HepG2 (cell line): ENCODE measurements around the gene DDAH2. TPM values are rescaled to one million over a fixed set of nuclear protein-coding genes. Genes with fewer than 3 reads are reported as not detected.
A peak's percentile ranks its signal among the peaks of the same experiment; 100 is the strongest.

Source experiments
- AKAP8 ChIP-seq: sonication (generic); formaldehyde crosslinking; IDR thresholded peaks from 2 replicates; pipeline ENCODE4 v1.5.1; 2020; ENCODE audit warnings: mild to moderate bottlenecking, missing genetic modification reagents
- ATF1 ChIP-seq: IDR thresholded peaks from 2 replicates; pipeline ENCODE4 v1.6.1; 2016; ENCODE audit warnings: mild to moderate bottlenecking, control low read depth
- CENPT ChIP-seq: sonication (generic); formaldehyde crosslinking; IDR thresholded peaks from 2 replicates; pipeline ENCODE4 v1.8.0; 2022; ENCODE audit warnings: low read depth, mild to moderate bottlenecking, moderate library complexity, missing genetic modification reagents
- GLI4 ChIP-seq: sonication (generic); formaldehyde crosslinking; IDR thresholded peaks from 2 replicates; pipeline ENCODE4 v1.5.1; 2020; ENCODE audit warnings: missing genetic modification reagents, mild to moderate bottlenecking, moderate library complexity, borderline replicate concordance
- HOXA5 ChIP-seq: sonication (generic); formaldehyde crosslinking; IDR thresholded peaks from 2 replicates; pipeline ENCODE4 v1.4.0; 2020; ENCODE audit warnings: missing genetic modification reagents
- RCOR2 ChIP-seq: IDR thresholded peaks from 2 replicates; pipeline ENCODE4 v1.6.1; 2016; ENCODE audit warnings: missing biosample characterization, missing genetic modification reagents
- SMARCE1 ChIP-seq: fragments of 450-650 bp; IDR thresholded peaks from 2 replicates; pipeline ENCODE4 v1.6.1; 2017; ENCODE audit warnings: borderline replicate concordance
- TCF12 ChIP-seq, 2 experiments: fragments of 450-650 bp in 1 of 2; sonication (generic) in 1 of 2; formaldehyde crosslinking in 1 of 2; IDR thresholded peaks; 2 replicates each; pipeline versions ENCODE4 v1.6.1 to v1.8.0; 2017 to 2022; ENCODE audit warnings: antibody characterized with exemption in 1 of 2, mild to moderate bottlenecking in 1 of 2, missing genetic modification reagents in 1 of 2, moderate library complexity in 1 of 2
- ZNF337 ChIP-seq: sonication (generic); formaldehyde crosslinking; IDR thresholded peaks from 2 replicates; pipeline ENCODE4 v1.5.1; 2020; ENCODE audit warnings: missing genetic modification reagents, low read depth, mild to moderate bottlenecking, borderline replicate concordance
- ZNF367 ChIP-seq: sonication (generic); formaldehyde crosslinking; IDR thresholded peaks from 2 replicates; pipeline ENCODE4 v1.4.0; 2020; ENCODE audit warnings: missing genetic modification reagents, borderline replicate concordance
- ZNF7 ChIP-seq: IDR thresholded peaks from 2 replicates; pipeline ENCODE4 v1.6.1; 2016; ENCODE audit warnings: missing biosample characterization, missing genetic modification reagents
- ZNF709 ChIP-seq: sonication (generic); formaldehyde crosslinking; IDR thresholded peaks from 2 replicates; pipeline ENCODE4 v1.5.0; 2020; ENCODE audit warnings: mild to moderate bottlenecking, missing genetic modification reagents
- ZNF75D ChIP-seq: sonication (generic); formaldehyde crosslinking; IDR thresholded peaks from 2 replicates; pipeline ENCODE4 v1.8.1; 2023; ENCODE audit warnings: missing genetic modification reagents, mild to moderate bottlenecking, borderline replicate concordance
- ZSCAN29 ChIP-seq: sonication (generic); formaldehyde crosslinking; conservative IDR thresholded peaks from 2 replicates; pipeline ENCODE4 v1.4.0; 2020; ENCODE audit warnings: mild to moderate bottlenecking, missing genetic modification reagents
- polyA plus RNA-seq, 8 experiments: library from polyadenylated mRNA; depleted of rRNA in 3 of 8; stranded (reverse) in 7 of 8; unstranded in 1 of 8; fragments of >200 nt; fragmentation: Illumina TruSeq in 4 of 8; extraction: Trizol in 4 of 8; gene quantifications; 2 replicates each; pipeline versions ENCODE4 v1.2.1 to v1.2.3, GENCODE V29; 2011 to 2016; ENCODE audit warnings: low read depth in 4 of 8, missing spikeins in 1 of 8, mixed read lengths in 1 of 8; ENCODE audit not compliant: insufficient read depth in 1 of 8
- total RNA-seq, 5 experiments: library from RNA; depleted of rRNA; stranded (reverse); fragments of >200 nt; fragmentation: Illumina TruSeq; extraction: Trizol; gene quantifications; 2 replicates each; pipeline ENCODE4 v1.2.3, GENCODE V29; 2016; ENCODE audit warnings: low read depth in 1 of 5
- TF ChIP-seq, protein P1 (sequence below): sonication (generic); formaldehyde crosslinking; IDR thresholded peaks from 2 replicates; pipeline ENCODE4 v1.4.0; 2020; ENCODE audit warnings: mild to moderate bottlenecking, low read depth, missing genetic modification reagents
- TF ChIP-seq, protein P2 (sequence below): sonication (generic); formaldehyde crosslinking; IDR thresholded peaks from 2 replicates; pipeline ENCODE4 v1.5.0; 2020; ENCODE audit warnings: missing genetic modification reagents
- TF ChIP-seq, protein P3 (sequence below): sonication (generic); formaldehyde crosslinking; IDR thresholded peaks from 2 replicates; pipeline ENCODE4 v1.9.0; 2021; ENCODE audit warnings: missing genetic modification reagents, borderline replicate concordance
- TF ChIP-seq, protein P4 (sequence below): sonication (generic); formaldehyde crosslinking; IDR thresholded peaks from 2 replicates; pipeline ENCODE4 v1.4.0; 2020; ENCODE audit warnings: missing genetic modification reagents, borderline replicate concordance

Gene DDAH2
- total and polyA plus RNA-seq, 2 of the 13 experiments (the other 11 are each of a cell fraction or from before 2014, with no cell fraction given) = 16.4 to 21.1 TPM

GRCh38 chr6:31776989-31777666, 48.0 kb upstream of the DDAH2 start, which contains the start of gene VWA7 (continued):
- TF ChIP-seq, protein P1, sequence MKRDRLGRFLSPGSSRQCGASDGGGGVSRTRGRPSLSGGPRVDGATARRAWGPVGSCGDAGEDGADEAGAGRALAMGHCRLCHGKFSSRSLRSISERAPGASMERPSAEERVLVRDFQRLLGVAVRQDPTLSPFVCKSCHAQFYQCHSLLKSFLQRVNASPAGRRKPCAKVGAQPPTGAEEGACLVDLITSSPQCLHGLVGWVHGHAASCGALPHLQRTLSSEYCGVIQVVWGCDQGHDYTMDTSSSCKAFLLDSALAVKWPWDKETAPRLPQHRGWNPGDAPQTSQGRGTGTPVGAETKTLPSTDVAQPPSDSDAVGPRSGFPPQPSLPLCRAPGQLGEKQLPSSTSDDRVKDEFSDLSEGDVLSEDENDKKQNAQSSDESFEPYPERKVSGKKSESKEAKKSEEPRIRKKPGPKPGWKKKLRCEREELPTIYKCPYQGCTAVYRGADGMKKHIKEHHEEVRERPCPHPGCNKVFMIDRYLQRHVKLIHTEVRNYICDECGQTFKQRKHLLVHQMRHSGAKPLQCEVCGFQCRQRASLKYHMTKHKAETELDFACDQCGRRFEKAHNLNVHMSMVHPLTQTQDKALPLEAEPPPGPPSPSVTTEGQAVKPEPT (CRISPR knock-in tag) = no peak
- no peak; the same call in 1 of the 2 replicates for TF ChIP-seq ATF1
- TF ChIP-seq ZSCAN29 (CRISPR knock-in tag) = no peak
- TF ChIP-seq, protein P2, sequence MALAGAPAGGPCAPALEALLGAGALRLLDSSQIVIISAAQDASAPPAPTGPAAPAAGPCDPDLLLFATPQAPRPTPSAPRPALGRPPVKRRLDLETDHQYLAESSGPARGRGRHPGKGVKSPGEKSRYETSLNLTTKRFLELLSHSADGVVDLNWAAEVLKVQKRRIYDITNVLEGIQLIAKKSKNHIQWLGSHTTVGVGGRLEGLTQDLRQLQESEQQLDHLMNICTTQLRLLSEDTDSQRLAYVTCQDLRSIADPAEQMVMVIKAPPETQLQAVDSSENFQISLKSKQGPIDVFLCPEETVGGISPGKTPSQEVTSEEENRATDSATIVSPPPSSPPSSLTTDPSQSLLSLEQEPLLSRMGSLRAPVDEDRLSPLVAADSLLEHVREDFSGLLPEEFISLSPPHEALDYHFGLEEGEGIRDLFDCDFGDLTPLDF = no peak
- TF ChIP-seq, protein P3, sequence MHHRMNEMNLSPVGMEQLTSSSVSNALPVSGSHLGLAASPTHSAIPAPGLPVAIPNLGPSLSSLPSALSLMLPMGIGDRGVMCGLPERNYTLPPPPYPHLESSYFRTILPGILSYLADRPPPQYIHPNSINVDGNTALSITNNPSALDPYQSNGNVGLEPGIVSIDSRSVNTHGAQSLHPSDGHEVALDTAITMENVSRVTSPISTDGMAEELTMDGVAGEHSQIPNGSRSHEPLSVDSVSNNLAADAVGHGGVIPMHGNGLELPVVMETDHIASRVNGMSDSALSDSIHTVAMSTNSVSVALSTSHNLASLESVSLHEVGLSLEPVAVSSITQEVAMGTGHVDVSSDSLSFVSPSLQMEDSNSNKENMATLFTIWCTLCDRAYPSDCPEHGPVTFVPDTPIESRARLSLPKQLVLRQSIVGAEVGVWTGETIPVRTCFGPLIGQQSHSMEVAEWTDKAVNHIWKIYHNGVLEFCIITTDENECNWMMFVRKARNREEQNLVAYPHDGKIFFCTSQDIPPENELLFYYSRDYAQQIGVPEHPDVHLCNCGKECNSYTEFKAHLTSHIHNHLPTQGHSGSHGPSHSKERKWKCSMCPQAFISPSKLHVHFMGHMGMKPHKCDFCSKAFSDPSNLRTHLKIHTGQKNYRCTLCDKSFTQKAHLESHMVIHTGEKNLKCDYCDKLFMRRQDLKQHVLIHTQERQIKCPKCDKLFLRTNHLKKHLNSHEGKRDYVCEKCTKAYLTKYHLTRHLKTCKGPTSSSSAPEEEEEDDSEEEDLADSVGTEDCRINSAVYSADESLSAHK (CRISPR knock-in tag) = no peak
- no peak for TF ChIP-seq ZNF337 (CRISPR knock-in tag)
- no peak for TF ChIP-seq RCOR2 (CRISPR knock-in tag)
- no peak for TF ChIP-seq TCF12 (IDR thresholded peaks at IDR 0.05)
- 0 out of 2 replicates have a peak, but pooled peaks have one; percentile 64 for TF ChIP-seq TCF12 (CRISPR knock-in tag; IDR thresholded peaks at IDR 0.05)
- TF ChIP-seq ZNF7 = no peak
- peak; percentile 74; the same call in 1 of the 2 replicates for TF ChIP-seq AKAP8 (CRISPR knock-in tag)
- no peak for TF ChIP-seq CENPT (CRISPR knock-in tag)
- 0 out of 2 replicates have a peak, but pooled peaks have one; percentile 50 for TF ChIP-seq GLI4
- no peak; the same call in 1 of the 2 replicates for TF ChIP-seq ZNF709 (CRISPR knock-in tag)
- no peak for TF ChIP-seq SMARCE1
- TF ChIP-seq HOXA5 (CRISPR knock-in tag) = 0 out of 2 replicates have a peak, but pooled peaks have one; percentile 28
- no peak for TF ChIP-seq ZNF75D
- TF ChIP-seq ZNF367 (CRISPR knock-in tag) = no peak
- TF ChIP-seq, protein P4, sequence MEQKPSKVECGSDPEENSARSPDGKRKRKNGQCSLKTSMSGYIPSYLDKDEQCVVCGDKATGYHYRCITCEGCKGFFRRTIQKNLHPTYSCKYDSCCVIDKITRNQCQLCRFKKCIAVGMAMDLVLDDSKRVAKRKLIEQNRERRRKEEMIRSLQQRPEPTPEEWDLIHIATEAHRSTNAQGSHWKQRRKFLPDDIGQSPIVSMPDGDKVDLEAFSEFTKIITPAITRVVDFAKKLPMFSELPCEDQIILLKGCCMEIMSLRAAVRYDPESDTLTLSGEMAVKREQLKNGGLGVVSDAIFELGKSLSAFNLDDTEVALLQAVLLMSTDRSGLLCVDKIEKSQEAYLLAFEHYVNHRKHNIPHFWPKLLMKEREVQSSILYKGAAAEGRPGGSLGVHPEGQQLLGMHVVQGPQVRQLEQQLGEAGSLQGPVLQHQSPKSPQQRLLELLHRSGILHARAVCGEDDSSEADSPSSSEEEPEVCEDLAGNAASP = no peak
